Head of caudate nucleus (tissue), 42 donors: ENCODE data around the gene ABCC4.
"Not testable (repeated sequence)": the region's sequence is repeated elsewhere in the genome, so short reads cannot be mapped to it uniquely, and the experiment has no call there.

Experiments used
- DNase-seq, 42 donors: peaks; one replicate each; pipeline versions ENCODE4 v3.0.0 to v3.0.0-alpha.2; 2020 to 2021; ENCODE audit warnings: mixed read lengths in 7 of 42
- intact Hi-C: fragments of 100-400 bp; cut with DNase I; formaldehyde crosslinking; loops from one replicate; pipeline ENCODE4 v1.15.0; 2022

ABCC4 gene

GRCh38 chr13:95212983-95213850 lies 88.0 kb downstream of the ABCC4 start:
- intact Hi-C loops: no loop called here
- peak in 2 of 42 donors; percentile 35 to 40 for DNase-seq

- peak in 1 of 42 donors; percentile 27 for DNase-seq
- intact Hi-C loops: no loop called here
Observed at GRCh38 chr13:95209109-95209508, 92.1 kb downstream of the ABCC4 start.

GRCh38 chr13:95207769-95208366 lies 93.4 kb downstream of the ABCC4 start:
- intact Hi-C loops: no loop called here
- DNase-seq: peak in 1 of 42 donors; percentile 39

GRCh38 chr13:95206116-95206515 lies 95.1 kb downstream of the ABCC4 start:
- intact Hi-C loops: no loop called here
- DNase-seq: no peak

- DNase-seq: peak in 1 of 42 donors; percentile 47
- intact Hi-C loops: no loop called here
Observed at GRCh38 chr13:95204231-95204765, 97.0 kb downstream of the ABCC4 start.

GRCh38 chr13:95201814-95202651 lies 99.2 kb downstream of the ABCC4 start:
- peak in 1 of 42 donors; percentile 43 for DNase-seq
- intact Hi-C loops: no loop called here

GRCh38 chr13:95200386-95200957 lies 100.8 kb downstream of the ABCC4 start:
- DNase-seq: peak in 1 of 42 donors; percentile 14
- intact Hi-C loops: not testable (repeated sequence)

- no peak for DNase-seq
- intact Hi-C loops: no loop called here
Observed at GRCh38 chr13:95199896-95200295, 101.4 kb downstream of the ABCC4 start.

- DNase-seq: peak in 1 of 42 donors; percentile 9
- intact Hi-C loops: not testable (repeated sequence)
Observed at GRCh38 chr13:95198606-95199005, 102.6 kb downstream of the ABCC4 start.

- intact Hi-C loops: no loop called here
- DNase-seq: no peak
Observed at GRCh38 chr13:95197548-95197947, 103.7 kb downstream of the ABCC4 start.

- intact Hi-C loops: no loop called here
- DNase-seq: peak in 7 of 42 donors; percentile 15 to 47 (median 37)
Observed at GRCh38 chr13:95195146-95195545, 106.1 kb downstream of the ABCC4 start.

- intact Hi-C loops: loop anchor here (5.0 kb wide), 2 partner anchors 189 to 209 kb away; no protein-coding TSS in a partner anchor
- DNase-seq: peak in 4 of 42 donors; percentile 15 to 38 (median 24)
Observed at GRCh38 chr13:95193509-95194230, 107.6 kb downstream of the ABCC4 start.

- no peak for DNase-seq
- intact Hi-C loops: loop anchor here (5.0 kb wide), 2 partner anchors 189 to 209 kb away; no protein-coding TSS in a partner anchor
Observed at GRCh38 chr13:95192998-95193397, 108.3 kb downstream of the ABCC4 start.

- intact Hi-C loops: loop anchor here (5.0 kb wide), 2 partner anchors 190 to 210 kb away; no protein-coding TSS in a partner anchor
Observed at GRCh38 chr13:95192564-95192945, 108.7 kb downstream of the ABCC4 start.

GRCh38 chr13:95191821-95192563 lies 109.3 kb downstream of the ABCC4 start:
- peak; percentile 52 to 89 (median 77) for DNase-seq
- intact Hi-C loops: loop anchor here (5.0 kb wide), 2 partner anchors 190 to 210 kb away; no protein-coding TSS in a partner anchor

More at GRCh38 chr13:95192564-95192945, 108.7 kb downstream of the ABCC4 start:
- DNase-seq: not testable (repeated sequence)

- intact Hi-C loops: no loop called here
- DNase-seq: no peak
Observed at GRCh38 chr13:95188128-95188527, 113.1 kb downstream of the ABCC4 start.

- peak in 4 of 42 donors; percentile 15 to 37 (median 18) for DNase-seq
- intact Hi-C loops: no loop called here
Observed at GRCh38 chr13:95185851-95186250, 115.4 kb downstream of the ABCC4 start.
